NCI-H748 (cell line): ENCODE measurements around the gene BICDL2.

Source experiments
- DNase-seq: peaks from one replicate; lab custom pipeline; 2025; ENCODE audit not compliant: unreplicated experiment; lab: John Stamatoyannopoulos, UW

The BICDL2 gene

GRCh38 chr16:3012828-3013420, 23.8 kb downstream of the BICDL2 start, which contains the start of gene CLDN9:
Gene CLDN9, plus strand, starts transcription at chr16:3012923. Its CDS starts 440 bp downstream, at chr16:3013363.
- peak; percentile 47 for DNase-seq

DNA sequence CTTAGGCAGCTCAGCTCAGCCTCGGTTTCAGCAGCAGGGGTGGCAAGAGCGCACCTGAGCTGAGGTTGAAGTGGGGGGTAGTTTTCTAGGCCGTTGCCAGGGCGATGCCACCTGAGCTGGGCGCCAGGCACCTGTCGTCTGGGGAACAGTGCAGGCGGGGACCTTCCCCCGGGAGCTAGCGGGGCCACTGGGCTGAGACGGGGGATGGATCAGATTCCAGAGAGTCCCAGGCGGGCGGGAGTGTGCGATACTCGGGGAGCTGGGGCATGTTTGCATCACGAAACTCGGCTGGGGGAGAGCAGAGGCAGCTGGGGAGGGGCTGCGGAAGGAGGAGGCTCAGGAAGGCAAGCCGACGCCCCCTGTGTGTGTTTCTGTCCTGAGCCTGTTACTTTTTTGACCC, 24.5 kb downstream of the BICDL2 start:
- peak; percentile 76 for DNase-seq

GRCh38 chr16:3010510-3010909, 26.2 kb downstream of the BICDL2 start:
- no peak for DNase-seq

GRCh38 chr16:3009568-3010390, 27.0 kb downstream of the BICDL2 start:
- DNase-seq = peak; percentile 27

GRCh38 chr16:3008690-3009037, 28.1 kb downstream of the BICDL2 start:
- no peak for DNase-seq

GRCh38 chr16:3007957-3008689, 28.6 kb downstream of the BICDL2 start:
- DNase-seq = no peak

- no peak for DNase-seq
These were observed 29.4 kb downstream of the BICDL2 start for GRCh38 chr16:3007059-3007956.

DNA sequence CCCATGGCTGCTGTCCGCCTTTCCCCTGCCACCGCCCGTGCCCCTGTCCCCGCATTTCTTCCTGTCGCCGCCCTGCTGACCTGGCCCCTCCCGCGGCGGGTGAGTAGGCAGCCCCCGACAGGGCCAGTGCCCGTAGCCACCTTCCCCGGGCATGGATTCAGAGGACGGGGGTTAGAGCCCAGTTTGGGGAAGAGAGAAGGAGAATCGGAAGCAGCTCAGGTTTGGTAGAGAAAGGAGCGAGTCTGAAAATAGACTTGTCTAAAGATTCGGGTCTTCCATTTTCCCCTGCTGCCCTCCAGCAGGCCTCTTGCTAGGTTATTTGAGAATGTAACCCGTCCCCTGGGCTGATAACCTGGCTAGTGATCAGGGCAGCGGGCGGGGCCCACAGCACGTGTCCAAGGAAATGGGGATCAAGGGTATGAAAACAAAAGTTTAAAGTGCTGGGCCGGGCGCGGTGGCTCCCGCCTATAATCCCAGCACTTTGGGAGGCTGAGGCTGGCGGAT, 31.9 kb downstream of the BICDL2 start:
- peak; percentile 43 for DNase-seq

GRCh38 chr16:3004319-3004718, 32.4 kb downstream of the BICDL2 start:
- peak; percentile 54 for DNase-seq

GRCh38 chr16:3003582-3004270, 33.0 kb downstream of the BICDL2 start:
- DNase-seq = peak; percentile 98

DNA sequence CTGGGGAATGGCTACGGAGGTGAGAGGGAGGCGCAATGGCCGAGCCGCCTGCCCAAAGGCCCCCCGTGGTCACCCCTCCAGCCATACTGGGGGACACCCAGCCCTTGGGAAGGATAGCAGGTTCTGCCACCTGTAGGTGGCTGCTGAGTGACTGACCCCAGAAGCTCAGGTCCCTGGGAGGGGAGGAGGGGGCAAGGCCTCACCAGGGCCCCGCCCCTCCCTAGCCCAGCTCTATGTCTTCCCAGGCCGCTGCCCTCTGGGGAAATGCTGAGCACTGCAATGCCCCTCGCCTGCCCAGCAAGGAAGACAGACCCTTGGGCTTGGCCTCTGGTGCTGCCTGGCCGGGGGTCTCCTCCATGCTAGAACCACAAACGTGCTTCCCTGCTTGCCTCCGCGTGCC, 35.4 kb downstream of the BICDL2 start:
- DNase-seq = no peak

- DNase-seq = no peak
These were observed 36.2 kb downstream of the BICDL2 start for GRCh38 chr16:3000540-3000939.

GRCh38 chr16:2999929-3000328, 36.8 kb downstream of the BICDL2 start:
- no peak for DNase-seq

- DNase-seq = no peak
These were observed 40.4 kb downstream of the BICDL2 start for GRCh38 chr16:2996298-2996697.

DNA sequence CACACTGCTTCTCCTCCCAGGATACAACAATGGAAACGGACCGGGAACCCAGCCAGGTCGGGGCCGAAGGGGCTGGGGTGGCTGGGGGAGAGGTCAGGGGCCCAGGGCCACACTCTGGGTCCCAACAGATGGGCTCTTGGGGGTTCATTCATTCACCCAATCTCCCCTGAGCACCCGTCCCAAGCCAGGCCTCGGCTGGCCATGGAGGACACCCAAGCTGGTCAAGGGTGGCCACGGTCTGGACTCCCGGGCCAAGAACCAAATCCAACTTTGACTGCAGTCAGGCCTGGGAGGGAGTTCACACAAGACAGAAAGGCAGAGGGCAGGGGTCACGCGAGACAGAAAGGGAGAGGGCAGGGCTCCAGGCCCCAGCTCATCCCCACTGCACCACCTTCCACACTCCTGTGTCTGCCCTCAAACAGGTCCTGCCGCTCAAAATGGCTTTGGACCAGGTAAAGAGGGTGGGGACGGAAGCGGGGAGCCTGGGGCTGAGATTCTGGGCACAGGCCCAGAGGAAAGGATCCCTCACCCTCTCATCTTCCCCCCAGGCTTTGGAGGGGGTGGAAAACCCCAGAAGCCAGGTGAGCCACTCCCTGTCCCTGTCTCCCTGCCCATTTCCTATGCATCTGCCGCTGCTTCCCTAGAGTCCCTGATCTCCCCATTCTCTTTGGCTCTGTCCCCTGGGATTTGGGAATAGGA, 44.2 kb downstream of the BICDL2 start:
- DNase-seq = no peak

DNA sequence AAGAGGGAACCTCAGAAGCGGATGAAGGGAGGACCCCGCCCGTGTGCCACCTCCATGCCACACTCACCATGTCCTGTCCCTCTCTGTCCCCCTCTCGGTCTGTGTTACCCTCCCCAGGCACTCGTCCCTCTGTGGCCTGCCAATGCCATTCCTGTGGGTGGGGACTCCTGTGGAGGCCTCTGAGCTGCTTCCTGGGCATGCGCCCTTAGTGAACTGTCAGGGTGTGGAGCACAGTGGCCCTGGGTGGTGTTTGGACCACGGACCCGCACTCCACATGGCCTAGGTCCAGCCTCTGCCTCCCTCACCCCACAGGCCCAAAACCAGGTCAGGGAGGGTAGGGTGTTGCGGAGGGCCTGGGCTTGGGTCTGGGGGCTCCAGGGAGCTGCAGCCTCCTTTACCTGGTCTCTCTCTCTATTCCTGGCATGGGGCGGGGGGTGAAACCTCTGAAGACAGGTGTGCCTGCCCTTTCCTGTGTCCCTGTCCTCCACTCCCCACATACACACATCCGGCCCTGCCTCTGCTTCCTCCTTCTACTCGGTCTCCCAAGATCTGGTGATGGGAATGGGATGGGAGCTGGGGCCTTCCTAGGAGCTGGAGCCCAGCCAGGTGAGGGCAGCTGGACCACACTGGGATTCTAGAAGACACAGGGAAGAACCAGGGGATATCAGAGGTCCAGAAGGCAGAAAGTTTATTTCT, 45.0 kb downstream of the BICDL2 start:
- no peak for DNase-seq

GRCh38 chr16:2990891-2991290, 45.9 kb downstream of the BICDL2 start:
- DNase-seq = no peak

- DNase-seq = no peak
These were observed 48.1 kb downstream of the BICDL2 start for GRCh38 chr16:2988590-2989099.

- DNase-seq = no peak
These were observed 48.9 kb downstream of the BICDL2 start for GRCh38 chr16:2987833-2988232.
